HG03342 (cell line): ENCODE data around the gene C1orf116.
A peak's percentile ranks its signal among the peaks of the same experiment; 100 is the strongest.

Experiments used
- ATAC-seq: cut with Tn5 transposase; IDR thresholded peaks from one replicate; pipeline ENCODE4 v1.9.1; 2021; ENCODE audit warnings: mild to moderate bottlenecking, moderate library complexity; ENCODE audit not compliant: unreplicated experiment

The C1orf116 gene

GRCh38 chr1:207000651-207001291 lies 31.8 kb downstream of the C1orf116 start:
- no peak for ATAC-seq

GRCh38 chr1:206998816-206999215 lies 33.7 kb downstream of the C1orf116 start:
- no peak for ATAC-seq

GRCh38 chr1:206992790-206993189 lies 39.8 kb downstream of the C1orf116 start:
- ATAC-seq, result no peak

GRCh38 chr1:206987873-206988272 lies 44.7 kb downstream of the C1orf116 start:
- no peak for ATAC-seq

- ATAC-seq, result no peak
Measured at GRCh38 chr1:206986885-206987284, 45.7 kb downstream of the C1orf116 start.

GRCh38 chr1:206986402-206986801 lies 46.2 kb downstream of the C1orf116 start:
- ATAC-seq, result no peak

- ATAC-seq, result no peak
Measured at GRCh38 chr1:206985162-206985749, 47.3 kb downstream of the C1orf116 start.

- ATAC-seq, result peak; percentile 62
Measured at GRCh38 chr1:206982216-206982615, 50.3 kb downstream of the C1orf116 start.

GRCh38 chr1:206979379-206980043 lies 53.0 kb downstream of the C1orf116 start:
- ATAC-seq, result no peak

- ATAC-seq, result no peak
Measured at GRCh38 chr1:206978259-206978658, 54.3 kb downstream of the C1orf116 start.

- no peak for ATAC-seq
Measured at GRCh38 chr1:206975306-206975705, 57.2 kb downstream of the C1orf116 start.

- no peak for ATAC-seq
Measured at GRCh38 chr1:206974140-206974539, 58.4 kb downstream of the C1orf116 start.

GRCh38 chr1:206972728-206973127 lies 59.8 kb downstream of the C1orf116 start:
- ATAC-seq, result no peak

- peak; percentile 60 for ATAC-seq
Measured at GRCh38 chr1:206971029-206971655, 61.4 kb downstream of the C1orf116 start.

GRCh38 chr1:206970446-206970845 lies 62.1 kb downstream of the C1orf116 start, which contains the start of gene FCAMR:
Gene FCAMR (minus strand): TSS chr1:206970460. CDS start chr1:206970125, 335 bp downstream.
- no peak for ATAC-seq

GRCh38 chr1:206969090-206969489 lies 63.5 kb downstream of the C1orf116 start:
- no peak for ATAC-seq
